ENCODE results near the gene SH3TC2. TPM values are rescaled to one million over a fixed set of nuclear protein-coding genes. Genes with fewer than 3 reads are reported as not detected.

Gene SH3TC2
- polyA plus RNA-seq, 3 donors, result 0.11 to 0.33 (median 0.22) TPM

DNA sequence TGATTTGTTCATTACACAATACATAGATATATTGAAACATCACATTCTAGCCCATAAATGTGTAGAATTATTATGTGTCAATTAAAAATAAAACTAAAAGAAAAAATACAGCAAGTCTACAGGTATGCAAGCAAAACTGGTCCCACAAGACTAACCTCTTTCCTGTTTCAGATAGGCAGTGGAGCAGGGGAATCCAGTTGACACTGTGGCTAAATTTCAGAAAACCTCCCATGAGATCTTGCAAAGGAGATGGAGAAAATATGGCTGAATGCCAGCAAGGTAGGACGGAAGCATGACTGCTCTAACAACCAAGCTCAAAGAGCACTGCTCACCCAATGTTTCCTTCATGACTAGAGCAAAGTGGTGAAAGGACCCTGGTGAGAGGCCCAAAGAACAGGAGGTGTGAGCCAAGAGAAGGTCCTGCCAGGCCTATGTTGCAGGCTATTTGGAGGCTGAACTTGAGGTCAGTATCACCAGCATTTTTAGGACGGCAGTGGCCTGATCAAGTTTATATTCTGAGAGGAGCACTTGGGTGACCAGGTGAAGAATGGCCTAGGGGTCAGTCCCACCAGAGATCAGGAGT, 1.1 kb upstream of the SH3TC2 start:
- no peak overlapping the region for H3K27ac ChIP-seq (ENCODE audit: low read depth, low read length)
- 70 to 84% (median 76%) methylated on average over 2 of the region's 2 CpGs for WGBS, 3 donors

GRCh38 chr5:149062371-149063016, 368 bp downstream of the SH3TC2 start:
- WGBS, 3 donors, result 47 to 62% (median 47%) methylated on average over 3 of the region's 3 CpGs
- H3K27ac ChIP-seq (ENCODE audit: low read depth, low read length), result no peak overlapping the region

- 81 to 88% (median 83%) methylated on average over 4 of the region's 4 CpGs for WGBS, 3 donors
Observed at GRCh38 chr5:149061341-149061740, 1.5 kb downstream of the SH3TC2 start.

DNA sequence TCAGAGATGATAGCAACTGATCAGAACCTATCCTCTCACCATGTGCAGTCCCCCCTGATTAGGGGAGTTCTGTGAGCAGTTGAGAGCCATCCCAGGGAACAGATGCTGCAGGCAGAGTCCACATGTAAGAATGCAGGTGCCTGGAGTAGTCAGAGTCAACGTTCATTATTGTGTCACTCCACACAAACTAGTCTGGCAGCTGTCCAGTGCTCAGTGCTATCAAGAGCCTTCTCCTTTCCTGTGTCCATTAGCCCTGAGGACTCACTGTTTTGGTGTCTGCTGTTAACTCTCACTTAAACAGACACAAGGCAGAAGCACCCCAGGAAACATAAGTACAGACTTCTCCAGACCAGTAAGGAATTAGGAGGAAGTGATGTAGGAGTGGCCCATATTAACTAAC, 2.5 kb downstream of the SH3TC2 start:
- 4 to 7% (median 4%) methylated on average over 1 of the region's 1 CpG for WGBS, 3 donors
- no peak overlapping the region for H3K27ac ChIP-seq (ENCODE audit: low read depth, low read length)

More at GRCh38 chr5:149061341-149061740, 1.5 kb downstream of the SH3TC2 start:
- H3K27ac ChIP-seq (ENCODE audit: low read depth, low read length), result no peak overlapping the region

DNA sequence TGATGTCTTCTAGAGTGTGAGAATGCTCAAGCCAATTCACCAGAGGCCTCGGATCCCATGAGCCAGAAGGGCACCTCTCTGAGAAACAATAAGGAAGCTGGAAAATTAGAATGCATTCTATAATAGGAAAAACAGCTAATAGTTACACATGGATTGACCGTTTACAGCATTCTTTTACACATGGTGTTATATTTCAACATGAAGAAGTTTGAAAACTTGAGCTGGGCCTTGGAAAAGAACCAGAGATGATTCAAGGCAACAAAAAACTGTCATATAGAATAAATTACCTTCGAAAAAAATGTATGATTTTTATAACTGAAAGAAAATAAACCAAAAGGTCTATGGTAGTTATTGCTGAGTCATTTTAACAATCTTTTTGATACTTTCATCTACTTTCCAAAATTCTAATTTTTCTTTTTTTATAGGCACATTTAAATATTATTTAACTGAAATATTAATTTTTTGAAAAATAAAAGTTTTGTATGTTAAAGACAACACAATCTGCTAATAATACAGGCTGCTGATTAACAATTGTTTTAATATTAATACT, 6.2 kb downstream of the SH3TC2 start:
- 64 to 81% (median 66%) methylated on average over 3 of the region's 3 CpGs for WGBS, 3 donors

DNA sequence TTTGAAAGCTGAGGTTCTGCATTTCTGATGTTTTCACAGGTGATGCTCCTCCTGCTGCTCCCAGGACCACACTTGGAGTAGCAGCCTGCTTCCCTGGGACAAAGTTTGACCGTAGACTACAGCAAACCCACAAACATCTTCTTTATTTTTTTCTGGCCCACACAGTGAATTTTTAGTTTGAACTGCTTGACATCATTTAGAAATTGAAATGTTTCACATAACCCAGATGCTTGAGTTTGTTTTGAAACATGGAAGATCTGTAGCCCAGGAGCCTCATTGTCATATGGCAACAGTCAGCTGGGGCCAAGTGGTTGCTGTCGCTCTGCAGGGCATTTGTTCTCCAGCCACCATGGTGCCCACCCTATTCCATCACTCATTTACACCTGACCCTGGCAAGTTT, 8.4 kb downstream of the SH3TC2 start:
- 85 to 92% (median 86%) methylated on average over 2 of the region's 2 CpGs for WGBS, 3 donors
- no peak overlapping the region for H3K27ac ChIP-seq (ENCODE audit: low read depth, low read length)

More for the DNA sequence above, 6.2 kb downstream of the SH3TC2 start:
- H3K27ac ChIP-seq (ENCODE audit: low read depth, low read length), result no peak overlapping the region

DNA sequence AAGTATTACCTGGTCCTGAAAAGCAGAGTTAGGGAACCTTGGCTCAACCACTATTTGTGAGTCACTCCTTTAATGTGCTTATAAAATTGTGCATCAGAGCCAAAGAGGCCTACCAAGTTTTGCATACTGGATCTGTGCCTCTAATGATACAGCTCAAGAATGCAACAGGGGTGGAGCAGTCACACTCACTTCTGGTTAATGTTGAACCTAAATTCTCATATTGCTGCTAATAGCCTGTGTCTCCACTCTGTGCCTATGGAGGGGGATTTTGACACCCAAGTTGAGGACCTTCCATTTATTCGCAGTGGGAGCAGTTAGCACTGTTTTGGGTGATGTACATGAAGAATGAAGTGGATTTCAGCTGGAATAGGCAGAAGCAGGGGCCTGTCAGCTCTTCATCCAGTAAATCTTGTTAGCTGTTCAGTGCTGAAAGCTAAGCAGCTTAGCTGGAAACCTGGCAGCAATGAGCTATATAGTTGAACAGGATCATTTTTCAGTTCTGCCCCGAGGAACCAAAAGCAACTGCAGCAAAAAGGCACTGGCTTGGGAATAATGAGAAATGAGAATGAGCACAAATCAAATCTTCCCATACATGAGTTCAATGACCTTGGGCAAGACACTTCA, 9.7 kb downstream of the SH3TC2 start:
- H3K27ac ChIP-seq (ENCODE audit: low read depth, low read length), result no peak overlapping the region
- WGBS, 3 donors, result 57 to 65% (median 60%) methylated on average over 2 of the region's 2 CpGs

DNA sequence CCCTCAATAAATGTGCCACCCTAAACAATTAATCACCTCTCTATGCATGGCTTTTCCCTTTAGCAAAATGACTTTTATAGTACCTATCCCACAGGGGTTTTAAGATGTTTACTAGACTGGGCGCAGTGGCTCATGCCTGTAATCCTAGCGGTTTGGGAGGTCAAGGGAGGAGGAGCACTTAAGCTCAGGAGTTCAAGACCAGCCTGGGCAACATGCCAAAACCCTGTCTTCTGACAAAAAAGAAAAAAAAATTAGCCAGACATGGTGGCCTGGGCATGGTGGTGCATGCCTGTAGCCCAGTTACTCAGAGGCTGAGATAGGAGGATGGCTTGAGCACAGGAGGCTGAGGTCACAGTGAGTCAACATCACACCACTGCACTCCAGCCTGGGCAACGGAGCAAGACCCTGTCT, 13.5 kb downstream of the SH3TC2 start:
- H3K27ac ChIP-seq (ENCODE audit: low read depth, low read length), result no peak overlapping the region
- WGBS, 3 donors, result 82 to 89% (median 86%) methylated on average over 3 of the region's 3 CpGs

- WGBS, 3 donors, result 82 to 86% (median 83%) methylated on average over 4 of the region's 4 CpGs
- no peak overlapping the region for H3K27ac ChIP-seq (ENCODE audit: low read depth, low read length)
Observed at GRCh38 chr5:149048811-149049210, 14.1 kb downstream of the SH3TC2 start.

GRCh38 chr5:149047462-149047861, 15.4 kb downstream of the SH3TC2 start:
- H3K27ac ChIP-seq (ENCODE audit: low read depth, low read length), result no peak overlapping the region
- WGBS, 3 donors, result 86 to 89% (median 88%) methylated on average over 3 of the region's 3 CpGs

DNA sequence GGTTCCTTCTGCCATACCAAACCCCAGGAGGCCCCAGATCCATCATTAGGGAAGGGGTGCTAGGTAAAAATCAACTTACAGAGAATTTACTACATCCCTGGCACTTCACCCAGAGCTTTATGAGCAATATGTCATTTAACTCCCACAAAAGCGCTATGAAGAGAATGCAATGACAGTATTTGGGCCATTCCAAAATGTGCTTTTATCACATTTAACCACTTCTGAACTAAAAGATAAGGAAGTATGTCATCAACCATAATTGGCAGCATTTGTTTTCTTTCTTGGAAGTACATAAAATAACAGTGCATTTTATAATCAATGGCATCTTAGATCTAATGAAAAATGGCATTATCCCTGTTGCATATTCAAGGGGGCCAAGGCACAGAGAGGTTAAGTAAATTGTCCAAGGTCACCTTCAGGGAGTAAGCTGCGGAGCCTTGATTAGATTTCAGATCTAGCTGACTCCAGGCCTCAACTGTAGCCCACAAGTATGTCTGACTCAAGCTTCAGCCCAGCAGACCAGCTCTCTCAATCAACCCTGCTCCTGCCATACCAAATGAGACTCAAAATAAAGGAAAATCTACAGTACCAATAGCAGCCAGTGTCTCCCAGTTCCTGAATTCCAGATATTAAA, 16.5 kb downstream of the SH3TC2 start:
- 70 to 88% (median 88%) methylated on average over 2 of the region's 2 CpGs for WGBS, 3 donors
- H3K27ac ChIP-seq (ENCODE audit: low read depth, low read length), result no peak overlapping the region

- H3K27ac ChIP-seq (ENCODE audit: low read depth, low read length), result no peak overlapping the region
Observed at GRCh38 chr5:149045089-149045460, 17.8 kb downstream of the SH3TC2 start.

GRCh38 chr5:149044453-149045088, 18.3 kb downstream of the SH3TC2 start:
- H3K27ac ChIP-seq (ENCODE audit: low read depth, low read length), result no peak overlapping the region
- WGBS, 3 donors, result 85 to 93% (median 86%) methylated on average over 4 of the region's 4 CpGs

GRCh38 chr5:149043641-149044040, 19.2 kb downstream of the SH3TC2 start:
- H3K27ac ChIP-seq (ENCODE audit: low read depth, low read length), result no peak overlapping the region
- WGBS, 3 donors, result 64 to 79% (median 68%) methylated on average over 4 of the region's 4 CpGs

DNA sequence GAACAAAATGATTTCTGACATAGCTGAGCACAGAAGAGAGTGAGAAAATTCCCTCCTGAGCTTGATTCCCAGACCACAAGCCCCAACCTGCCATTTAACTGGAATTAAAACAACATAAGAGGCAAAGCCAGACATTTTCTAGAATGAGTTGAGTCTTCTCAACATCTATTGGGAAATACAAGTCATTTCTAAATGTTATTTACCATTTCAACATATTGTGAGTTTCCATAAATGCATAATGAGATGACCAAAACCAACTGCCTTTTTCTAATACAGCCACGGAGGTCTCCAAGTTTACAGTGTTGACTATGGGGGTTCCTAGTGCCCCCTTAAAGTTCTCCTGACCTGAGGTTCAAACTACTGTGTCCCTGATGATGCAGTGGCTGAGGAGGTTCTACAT, 20.0 kb downstream of the SH3TC2 start:
- WGBS, 3 donors, result 59 to 94% (median 66%) methylated on average over 1 of the region's 1 CpG

DNA sequence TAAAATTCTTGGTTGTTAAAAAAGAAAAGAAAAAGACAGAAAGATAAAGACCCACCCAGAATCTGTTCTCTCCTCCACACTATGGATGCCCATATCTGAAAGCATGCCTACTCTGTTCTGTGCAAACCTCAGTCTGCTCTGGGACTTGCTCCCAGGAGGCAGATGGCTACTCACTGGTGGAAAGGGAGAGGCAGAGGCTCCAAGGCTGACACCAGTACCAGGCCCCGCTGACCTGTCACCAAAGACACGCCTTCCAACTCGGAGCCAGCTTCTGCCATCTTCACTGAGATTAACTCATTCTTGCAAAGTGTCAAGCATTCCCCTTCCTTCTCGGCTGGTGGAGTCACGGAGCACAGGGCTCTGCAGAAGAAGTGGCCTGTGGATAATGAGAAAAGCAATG, 21.6 kb downstream of the SH3TC2 start:
- WGBS, 3 donors, result 75 to 80% (median 78%) methylated on average over 5 of the region's 5 CpGs
- no peak overlapping the region for H3K27ac ChIP-seq (ENCODE audit: low read depth, low read length)

More for the DNA sequence above, 20.0 kb downstream of the SH3TC2 start:
- no peak overlapping the region for H3K27ac ChIP-seq (ENCODE audit: low read depth, low read length)

GRCh38 chr5:149040421-149040820, 22.4 kb downstream of the SH3TC2 start:
- no peak overlapping the region for H3K27ac ChIP-seq (ENCODE audit: low read depth, low read length)
- WGBS, 3 donors, result 47 to 63% (median 48%) methylated on average over 1 of the region's 1 CpG

DNA sequence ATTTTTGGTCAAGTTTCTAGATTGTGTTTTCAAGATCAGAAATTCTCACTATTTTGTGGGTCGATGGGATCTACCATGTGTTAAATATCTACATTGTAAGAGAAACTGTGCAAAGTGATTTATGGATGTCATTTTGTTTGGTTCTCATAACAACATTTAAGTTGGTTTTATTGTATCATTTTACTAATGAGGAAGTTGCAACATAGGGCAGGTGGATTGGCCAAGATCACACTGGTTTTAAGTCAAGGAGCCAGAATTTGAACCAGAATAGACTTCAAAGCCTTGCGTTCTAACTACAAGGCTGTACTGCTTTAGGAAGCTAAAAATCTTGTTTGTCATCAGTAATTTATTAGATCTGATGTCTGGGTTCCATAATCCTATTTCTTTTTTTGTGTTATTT, 23.4 kb downstream of the SH3TC2 start:
- no peak overlapping the region for H3K27ac ChIP-seq (ENCODE audit: low read depth, low read length)
- WGBS, 3 donors, result 39 to 85% (median 61%) methylated on average over 2 of the region's 2 CpGs
